ENCODE data around the gene PRR29.
"Not testable (repeated sequence)": the region's sequence is repeated elsewhere in the genome, so short reads cannot be mapped to it uniquely, and the experiment has no call there.

Gene PRR29

DNA sequence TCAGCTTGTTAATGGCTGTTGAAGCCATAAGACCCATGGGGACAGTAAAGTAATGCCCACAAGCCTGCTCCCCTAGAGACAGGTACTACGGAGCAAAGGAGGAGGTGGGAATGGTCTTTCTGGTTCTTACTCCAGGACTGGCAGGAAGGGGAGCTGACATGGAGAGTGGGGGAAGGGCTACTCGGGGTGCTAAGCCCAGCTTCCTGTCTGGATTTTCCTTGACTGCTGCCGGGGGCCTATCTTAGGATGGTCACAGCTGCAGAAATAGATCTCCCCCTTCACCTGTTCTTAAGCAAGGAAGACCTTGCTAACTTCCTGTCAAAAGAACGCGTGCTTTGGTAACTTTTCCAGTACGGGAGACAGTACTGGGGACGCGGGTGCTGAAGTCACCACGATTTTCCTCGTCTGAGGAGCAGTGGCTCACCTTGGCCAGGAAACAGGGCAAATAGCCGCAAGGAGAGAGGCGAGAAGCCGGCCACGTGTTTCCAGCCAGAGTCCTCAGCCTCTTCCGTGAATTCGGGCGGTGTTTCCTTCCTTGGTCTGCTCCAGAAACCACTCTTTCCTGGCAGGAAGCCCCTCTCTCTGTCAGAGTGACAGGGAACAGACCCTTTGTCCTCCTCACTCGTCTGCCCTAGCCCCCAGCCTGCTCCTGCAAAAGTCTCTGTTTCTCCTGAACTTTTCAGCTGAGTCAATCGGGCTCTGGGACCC lies 656 bp upstream of the PRR29 start:
- no peak for DNase-seq (ENCODE audit: low read depth in 2 of 2)

DNA sequence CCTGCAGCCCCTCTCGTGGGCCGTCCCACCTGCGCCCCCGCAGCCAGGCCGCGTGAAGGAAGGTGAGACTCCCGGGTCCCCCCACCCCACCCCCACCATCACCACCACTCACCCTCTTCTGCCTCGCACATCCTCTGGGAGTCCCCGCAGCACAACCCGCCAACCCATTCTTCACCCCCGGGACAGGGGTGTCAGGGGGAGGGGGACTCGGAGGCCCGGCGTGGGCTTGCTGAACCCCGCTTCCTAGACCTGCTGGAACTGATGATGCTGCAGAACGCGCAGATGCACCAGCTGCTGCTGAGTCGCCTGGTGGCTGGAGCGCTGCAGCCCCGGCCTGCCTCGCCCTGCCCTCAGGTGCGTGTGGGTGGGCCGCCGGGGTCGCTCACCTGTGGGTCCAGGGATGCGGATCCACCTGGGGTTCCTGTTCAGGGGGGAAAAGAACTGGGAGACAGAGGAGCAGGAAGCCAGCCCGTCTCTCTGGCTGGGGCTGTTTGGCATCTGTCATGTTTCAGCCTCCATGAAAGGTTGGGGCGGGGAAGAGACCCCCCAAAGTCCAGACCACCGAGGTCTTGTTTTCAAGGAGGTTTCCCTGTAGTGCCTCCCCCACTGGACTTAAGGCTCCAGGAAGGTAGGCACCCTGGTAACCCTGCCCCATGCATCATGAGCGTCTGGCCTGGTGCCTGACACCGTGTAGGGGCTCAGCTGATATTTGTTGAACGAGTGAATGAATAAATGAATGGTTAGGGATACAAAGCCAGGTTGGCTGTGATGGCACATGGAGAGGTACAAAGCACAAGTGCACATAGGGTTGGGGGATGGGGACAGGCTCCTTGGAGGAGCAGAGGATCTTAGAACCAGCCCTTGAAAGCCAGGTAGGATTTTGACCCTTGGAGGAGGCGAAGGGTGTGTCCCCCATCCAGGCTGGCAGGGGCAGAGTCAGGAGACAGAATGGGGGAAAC lies 849 bp downstream of the PRR29 start:
- DNase-seq (ENCODE audit: low read depth in 2 of 2): no peak

DNA sequence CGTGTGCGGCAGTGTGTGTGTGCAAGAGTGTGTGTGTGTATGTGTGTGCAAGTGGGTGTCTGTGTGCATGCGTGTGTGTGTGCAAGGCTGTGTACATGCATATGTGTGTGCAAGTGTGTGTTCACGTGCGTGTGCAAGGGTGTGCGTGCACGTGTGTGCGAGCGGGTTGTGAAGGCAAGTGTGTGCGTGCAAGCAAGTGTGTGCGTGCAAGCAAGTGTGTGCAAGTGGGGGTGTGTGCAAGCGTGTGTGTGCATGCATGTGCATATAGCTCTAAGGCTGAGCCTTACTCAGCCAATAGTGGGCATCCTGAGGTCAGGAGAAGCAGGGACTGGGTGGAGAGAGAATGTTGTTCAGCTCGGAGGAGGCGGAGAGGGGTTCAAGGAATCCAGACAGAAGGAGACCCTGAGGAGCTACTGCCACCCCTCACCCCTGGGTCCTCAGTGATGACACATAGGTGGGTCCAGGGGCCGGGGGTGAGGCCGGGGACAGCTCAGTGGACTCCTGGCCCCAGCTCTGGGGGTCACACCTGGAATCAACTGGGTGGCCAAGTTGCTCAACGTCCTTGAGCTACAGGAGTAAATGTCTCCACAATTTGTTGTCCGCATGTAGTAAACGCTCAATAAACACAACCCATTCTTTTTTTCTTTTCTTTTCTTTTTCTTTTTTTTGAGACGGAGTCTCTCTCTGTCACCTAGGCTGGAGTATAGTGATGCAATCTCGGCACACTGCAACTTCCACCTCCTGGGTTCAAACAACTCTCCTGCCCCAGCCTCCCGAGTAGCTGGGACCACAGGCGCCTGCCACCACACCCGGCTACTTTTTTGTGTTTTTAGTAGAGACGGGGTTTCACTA lies 1.8 kb downstream of the PRR29 start:
- DNase-seq (ENCODE audit: low read depth in 2 of 2): no peak

DNA sequence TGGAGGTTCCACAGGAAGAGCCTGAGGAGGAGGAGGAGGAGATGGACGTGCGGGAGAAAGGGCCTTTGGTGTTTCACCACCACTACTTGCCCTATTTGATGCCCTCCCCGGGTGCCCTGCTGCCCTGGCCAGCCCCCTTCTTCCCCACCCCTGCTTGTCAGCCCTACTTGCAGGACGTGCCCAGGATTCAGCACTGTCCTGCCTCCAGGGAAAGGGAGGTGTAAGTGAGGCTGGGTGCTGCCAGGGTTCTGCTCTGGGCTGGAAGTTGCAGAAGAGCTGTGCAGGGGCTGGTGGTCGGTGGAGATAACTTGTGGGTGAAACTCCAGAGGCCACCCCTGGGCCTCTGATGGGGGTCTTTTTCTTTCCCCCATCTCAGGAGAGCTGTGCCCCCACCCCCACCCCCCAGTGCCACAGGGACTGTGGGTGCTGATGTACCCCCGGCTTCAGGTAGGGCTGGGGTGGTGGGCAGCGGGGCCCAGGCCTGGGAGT lies 3.0 kb downstream of the PRR29 start:
- DNase-seq (ENCODE audit: low read depth in 2 of 2): no peak

DNA sequence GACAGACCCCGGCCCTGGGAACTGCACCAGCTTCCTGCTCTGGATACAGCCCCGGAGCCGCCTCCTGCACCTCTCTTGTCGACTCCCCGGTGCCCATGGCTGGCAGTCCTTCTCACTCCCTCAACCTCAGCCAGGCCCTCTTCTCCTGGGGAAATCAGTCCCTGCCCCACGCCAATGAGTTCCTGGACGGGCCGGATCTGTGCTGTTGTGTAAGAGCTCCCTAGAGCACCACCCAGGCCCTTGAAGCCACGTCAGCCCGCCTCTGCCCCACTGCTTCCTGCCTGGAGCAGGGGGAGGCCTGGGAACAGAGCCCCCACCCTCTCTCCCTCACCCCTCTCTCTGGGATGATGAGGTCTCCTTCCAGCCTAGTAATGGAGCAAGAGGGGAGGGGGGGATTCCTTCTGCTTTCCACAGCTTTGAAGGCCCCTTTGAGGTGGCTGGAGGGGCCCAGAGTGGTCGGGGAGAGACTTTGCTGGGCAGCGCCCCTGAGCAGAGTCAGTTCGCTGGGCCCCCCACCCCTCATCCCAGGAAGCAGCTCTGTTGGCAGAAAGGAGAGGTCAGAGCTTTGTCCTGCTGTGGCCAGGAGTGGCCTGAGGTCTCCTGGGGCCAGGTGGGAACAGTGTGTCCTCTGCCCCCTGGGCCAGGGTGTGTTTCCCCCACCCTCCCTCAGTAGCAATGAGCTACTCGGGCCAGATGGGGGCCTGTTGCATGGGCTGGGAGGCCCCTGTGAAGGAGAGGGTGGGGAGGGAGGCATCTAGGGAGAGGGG lies 3.8 kb downstream of the PRR29 start:
- DNase-seq (ENCODE audit: low read depth in 2 of 2): no peak

DNA sequence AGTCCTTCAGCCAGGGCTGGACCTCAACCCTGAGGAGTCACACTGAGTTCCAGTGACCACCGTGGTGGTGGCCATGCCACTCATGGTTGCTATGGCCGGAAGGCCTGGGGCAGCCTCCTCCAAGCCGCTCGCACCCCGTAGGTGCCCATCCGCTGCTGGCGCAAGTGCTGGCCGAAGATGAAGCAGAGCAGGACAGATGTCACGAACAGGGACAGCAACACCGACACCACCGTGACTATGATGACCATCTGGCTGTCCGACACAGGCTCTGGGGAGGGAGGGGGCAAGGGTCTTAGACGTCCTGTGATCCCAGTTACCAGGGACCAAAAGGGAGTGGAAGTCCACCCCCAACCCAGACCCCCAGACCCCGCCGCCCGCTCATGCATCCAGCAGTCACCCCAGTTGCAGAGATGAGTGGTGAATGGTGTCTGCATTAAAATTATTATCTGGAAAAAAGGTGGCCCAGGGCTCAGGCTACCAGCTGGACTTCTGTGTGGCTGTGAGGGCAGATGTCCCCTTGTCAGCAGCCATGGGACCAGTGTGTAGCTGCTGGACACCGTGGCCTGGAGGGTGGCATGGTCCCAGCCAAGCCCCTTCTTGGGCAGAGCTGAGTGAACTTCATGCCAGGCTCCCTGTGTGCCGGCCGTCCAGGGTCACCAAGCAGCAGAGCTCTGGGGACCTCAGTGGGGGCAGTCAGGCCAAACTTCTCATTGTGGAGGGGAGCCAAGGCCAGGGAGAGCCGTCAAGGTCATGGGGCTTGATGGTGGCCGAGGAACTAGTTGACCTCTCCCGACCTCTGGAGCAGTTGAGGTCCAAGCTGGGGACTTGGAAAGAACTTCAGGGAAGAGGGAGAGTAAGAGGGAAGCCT lies 4.7 kb downstream of the PRR29 start:
- DNase-seq (ENCODE audit: low read depth in 2 of 2): no peak

DNA sequence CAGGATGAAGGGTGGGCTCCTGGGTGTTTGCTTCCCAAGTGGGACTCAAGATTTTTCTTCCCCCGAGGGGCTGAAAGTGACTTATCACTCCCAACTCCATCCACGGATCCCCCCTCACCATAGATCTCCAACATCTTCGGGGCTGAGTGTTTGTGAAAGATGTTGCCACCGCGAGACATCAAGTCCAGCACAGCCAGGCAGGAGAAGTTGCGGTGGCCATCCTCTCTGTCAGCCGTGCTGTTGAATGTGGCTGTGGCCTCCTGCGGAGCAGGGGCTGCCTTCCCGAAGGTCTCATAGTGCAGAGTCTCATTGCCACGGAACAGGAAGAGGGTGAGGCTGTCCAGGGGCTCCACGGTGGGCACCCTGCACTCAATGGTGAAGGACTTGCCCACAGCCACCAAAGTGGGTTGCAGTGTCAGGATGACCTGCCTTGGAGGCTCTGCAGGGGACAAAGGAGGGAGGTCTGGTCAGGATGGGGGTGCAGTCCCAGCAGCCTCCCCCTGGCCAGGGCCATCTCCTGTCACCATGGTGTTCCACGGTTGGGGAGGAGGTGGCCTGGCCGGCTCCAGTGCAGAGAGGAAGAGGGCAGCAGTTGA lies 5.5 kb downstream of the PRR29 start:
- no peak for DNase-seq (ENCODE audit: low read depth in 2 of 2)

DNA sequence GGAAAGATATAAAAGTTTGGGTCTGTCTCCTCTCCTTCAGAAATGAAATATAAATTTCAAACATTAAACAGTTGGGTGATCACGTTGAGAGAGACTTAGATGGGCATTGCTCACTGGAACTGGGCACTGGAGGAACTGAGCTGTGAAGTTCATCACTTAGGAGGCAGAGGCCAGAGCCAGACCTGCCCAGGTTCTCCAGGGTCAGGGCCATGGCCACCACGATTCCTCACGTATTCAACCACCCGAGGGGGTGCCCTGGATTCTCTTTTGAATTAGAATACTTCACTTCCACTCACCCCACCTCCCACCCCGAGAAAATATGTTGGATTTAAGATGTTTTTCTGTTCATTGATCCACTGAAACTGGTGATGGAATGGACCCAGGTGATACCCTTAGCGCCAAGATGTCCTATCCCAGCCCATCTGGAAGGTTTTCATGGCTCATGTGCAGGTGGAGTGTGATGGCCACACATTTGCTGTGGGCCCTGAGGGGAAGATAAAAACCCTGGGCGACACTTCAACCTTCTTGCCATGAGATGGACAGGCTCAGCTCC lies 6.1 kb downstream of the PRR29 start:
- no peak for DNase-seq (ENCODE audit: low read depth in 2 of 2)

DNA sequence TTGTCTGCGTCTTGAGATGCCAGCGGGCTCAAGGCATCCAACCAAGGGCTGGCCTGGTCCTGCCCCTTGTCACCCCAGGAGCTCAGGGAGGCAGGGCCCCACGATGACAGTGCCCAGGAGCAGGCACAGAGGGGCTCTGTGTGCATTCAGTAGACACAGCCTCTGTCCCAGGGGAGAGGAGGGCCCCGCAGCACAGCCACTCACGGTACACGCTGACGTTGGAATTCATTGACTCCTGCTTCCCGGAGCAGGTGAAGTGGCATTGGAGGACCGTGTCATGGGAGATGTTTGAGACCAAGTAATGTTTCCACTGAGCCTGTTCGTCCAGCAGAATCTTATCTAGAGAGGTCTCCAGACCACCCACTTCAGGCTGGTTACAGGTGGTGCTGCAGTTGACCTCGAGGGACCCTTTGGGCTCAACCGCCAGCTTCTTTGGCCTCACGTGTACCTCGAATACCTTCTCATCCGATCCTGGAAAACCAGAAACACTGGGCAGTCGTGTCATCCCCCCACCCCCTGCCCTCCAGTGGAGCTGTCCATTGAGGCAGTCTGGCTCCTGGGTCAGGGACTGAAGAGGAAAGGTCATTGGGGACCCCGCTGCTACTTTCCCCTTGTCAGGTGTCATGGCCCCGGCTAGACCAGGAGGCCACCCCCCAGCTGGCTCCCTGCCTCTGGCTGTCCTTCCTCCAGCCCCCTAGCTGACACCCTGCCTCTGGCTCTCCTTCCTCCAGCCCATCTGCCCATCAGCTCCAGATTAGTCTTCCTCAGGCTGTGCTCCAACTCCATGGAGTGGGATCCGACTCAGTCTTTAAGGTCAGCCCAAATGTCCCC lies 7.0 kb downstream of the PRR29 start:
- DNase-seq (ENCODE audit: low read depth in 2 of 2): no peak

DNA sequence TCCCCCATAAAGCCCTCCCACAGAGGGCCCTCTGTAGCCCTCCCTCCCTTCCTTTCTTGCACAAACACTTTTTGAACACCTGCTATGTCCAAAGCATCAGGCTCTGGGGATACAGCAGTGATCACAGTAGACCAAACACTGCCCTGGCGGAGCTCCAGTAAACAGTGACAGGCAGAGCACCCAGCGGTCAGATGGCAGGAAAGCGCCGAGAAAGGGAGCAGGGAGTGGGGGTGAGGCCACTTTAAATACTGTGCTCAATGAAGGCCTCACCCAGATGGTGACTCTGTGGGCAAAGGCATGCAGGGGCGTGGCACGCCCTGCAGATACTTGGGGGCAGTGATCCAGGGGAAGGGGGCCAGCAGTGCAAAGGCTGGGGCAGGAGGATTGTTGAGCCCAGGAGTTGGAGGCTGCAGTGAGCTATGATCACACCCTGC lies 7.6 kb downstream of the PRR29 start:
- DNase-seq (ENCODE audit: low read depth in 2 of 2): no peak

DNA sequence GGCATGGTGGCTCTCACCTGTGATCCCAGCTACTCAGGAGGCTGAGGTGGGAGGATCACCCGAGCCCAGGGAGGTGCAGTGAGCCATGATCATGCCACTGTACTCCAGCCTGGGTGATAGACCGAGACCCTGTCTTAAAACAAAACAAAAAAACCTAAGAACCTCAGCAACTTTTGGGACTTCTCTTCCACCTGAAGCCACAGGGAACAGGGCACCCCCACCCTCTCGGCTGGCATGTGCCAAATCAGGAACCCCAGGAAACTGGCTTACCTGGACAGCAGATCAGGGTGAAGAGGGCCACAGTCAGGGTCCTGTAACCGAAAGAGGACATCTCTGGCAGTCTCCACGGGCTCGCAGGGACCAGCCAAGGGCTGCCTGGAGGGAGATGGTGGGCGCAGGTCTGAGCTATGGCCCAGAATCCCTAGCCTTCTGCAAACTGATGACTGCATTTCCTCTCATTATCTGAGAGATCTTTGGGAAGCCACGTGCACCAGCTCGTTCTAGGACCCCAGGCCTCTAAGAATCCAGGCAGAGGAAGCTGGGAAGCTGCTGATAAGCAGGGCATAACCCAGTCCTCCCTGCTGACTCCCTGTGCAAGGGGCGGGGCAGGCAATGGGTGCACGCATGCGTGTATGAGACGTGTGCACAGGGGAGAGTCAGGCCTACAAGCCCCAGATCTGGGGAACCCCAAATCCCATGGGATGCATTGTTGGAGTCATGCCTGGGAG lies 8.4 kb downstream of the PRR29 start:
- no peak for DNase-seq (ENCODE audit: low read depth in 2 of 2)

DNA sequence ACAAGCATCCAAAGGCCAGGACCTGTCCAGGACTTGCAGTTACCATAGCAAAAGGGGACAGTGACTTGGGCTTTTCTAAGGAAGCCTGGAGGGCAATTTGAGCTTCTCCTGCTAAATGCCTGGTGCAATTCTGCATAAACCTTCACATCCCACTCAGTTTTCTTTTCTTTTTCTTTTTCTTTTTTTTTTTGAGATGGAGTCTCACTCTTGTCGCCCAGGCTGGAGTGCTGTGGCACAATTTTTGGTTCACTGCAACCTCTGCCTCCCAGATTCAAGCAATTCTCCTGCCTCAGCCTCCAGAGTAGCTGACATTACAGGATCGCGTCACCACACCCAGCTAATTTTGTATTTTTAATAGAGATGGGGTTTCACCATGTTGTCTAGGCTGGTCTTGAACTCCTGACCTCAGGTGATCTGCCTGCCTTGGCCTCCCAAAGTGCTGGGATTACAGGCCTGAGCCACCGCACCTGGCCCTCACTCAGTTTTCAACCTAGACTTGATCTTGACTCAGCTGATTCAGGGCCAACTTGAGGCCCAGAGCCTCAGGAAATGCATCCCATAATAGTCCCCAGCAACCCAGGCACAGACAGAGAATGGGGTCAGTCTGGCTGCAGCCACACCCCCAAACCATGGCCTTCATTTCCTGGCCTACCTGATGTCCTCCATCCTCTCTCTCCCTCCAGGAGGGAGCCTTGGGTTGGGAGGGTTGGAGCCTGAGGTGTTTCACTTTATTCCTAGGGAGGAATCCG lies 9.1 kb downstream of the PRR29 start:
- not testable (repeated sequence) for DNase-seq (ENCODE audit: low read depth in 2 of 2)

DNA sequence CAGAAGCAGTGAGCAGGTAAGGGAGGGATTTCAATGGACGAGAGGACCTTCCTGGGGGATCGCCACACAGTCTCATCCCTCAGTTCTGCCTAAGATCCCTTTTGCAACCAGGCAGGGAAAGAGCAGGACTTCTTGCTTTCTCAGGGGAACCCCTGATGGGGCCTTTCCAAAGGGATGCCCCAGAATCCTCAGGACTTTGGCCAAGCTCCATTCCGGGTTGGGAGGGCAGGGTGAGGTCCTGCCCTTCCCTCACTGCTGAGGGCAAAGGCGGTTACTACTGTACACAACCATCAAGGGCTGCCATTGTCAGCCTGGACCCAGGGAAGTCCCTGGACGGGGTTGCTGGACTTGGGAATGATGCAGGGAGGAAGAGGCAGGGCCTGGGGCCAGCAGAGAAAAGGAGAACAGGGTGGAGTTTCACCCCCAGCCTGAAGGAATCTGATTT lies 9.7 kb downstream of the PRR29 start:
- DNase-seq (ENCODE audit: low read depth in 2 of 2): no peak

DNA sequence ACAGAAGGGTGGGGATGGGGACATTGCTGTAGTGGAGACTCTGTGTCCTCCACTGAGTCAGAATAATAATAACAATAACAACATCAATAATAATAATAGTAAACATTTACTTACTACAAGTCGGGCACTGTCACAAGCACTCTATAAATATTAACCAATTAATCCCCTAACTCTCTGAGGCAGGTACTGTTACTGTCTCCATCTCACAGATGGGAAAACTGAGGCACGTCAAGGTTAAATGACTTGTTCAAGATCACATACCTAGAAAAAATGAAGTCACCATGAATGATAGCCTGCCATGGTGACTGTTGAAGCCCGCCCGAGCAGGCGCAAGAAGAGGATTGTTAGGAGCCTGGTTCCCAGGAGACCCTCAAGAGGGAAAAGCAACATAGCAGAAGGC lies 10.2 kb downstream of the PRR29 start:
- DNase-seq (ENCODE audit: low read depth in 2 of 2): no peak

DNA sequence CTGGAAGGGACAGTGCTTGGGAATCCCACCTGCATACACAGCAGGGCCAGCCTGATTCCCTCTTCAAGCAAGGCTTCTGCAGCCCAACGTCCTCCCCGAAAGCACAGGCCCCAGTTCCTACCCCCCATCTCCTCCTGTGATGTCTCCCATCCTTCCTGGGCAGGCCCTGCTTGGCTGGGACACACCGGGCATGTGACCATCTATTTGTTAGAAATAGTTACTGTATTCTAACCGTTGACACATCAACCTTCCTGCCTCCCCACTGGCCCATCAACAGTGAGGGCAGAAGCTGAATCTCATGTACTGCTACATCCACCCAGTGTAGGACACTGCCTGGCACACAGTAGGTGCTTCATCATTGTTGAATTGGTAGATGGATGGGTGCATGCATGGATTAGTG lies 10.7 kb downstream of the PRR29 start:
- no peak for DNase-seq (ENCODE audit: low read depth in 2 of 2)

DNA sequence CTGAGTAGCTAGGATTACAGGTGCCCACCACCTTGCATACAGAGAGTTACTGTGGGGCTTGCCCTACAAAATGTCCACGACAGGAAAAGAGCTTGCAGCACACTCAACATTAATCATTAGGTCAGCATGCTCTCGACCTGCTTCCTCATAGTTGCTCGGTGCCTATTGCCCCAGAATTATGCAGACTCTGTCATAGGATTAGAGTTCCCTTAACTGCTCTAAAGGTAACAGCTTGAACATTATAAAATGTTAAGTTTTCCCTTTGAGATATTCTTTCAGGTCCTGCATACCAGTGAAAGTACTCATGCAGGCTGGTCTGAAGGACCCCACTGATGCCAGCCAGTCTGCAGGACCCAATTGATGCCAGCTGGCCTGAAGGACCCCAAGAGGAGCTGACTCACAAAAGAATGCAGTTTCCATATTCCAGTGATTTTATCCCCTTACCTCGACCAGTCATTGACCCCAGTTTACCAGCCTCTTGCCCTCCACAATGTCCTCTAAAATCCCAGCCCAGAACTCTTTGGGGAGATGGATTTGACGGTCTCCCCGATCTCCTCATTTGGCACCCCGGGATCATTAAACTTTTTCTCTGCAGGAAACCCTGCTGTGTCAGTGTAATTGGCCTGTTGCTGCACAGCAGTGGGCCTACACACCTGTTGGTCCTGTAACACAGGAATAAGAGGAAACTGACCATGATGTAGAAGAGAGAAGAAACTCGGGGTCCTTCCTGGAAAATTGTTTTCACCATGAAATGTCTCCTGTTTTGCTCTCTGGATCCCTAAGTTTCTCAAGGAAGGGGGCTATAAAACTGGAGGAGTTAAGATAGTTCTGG lies 11.6 kb downstream of the PRR29 start:
- DNase-seq (ENCODE audit: low read depth in 2 of 2): no peak
